HG03103 (cell line): ENCODE measurements around the gene DLG5.
"Not testable (repeated sequence)": the region's sequence is repeated elsewhere in the genome, so short reads cannot be mapped to it uniquely, and the experiment has no call there.

Source experiments
- ATAC-seq: cut with Tn5 transposase; IDR thresholded peaks from one replicate; pipeline ENCODE4 v1.9.1; 2021; ENCODE audit warnings: low read depth; ENCODE audit not compliant: unreplicated experiment

DLG5 gene

GRCh38 chr10:77780180-77780579 lies 146.4 kb downstream of the DLG5 start:
- ATAC-seq, result no peak

GRCh38 chr10:77776487-77776886 lies 150.1 kb downstream of the DLG5 start:
- no peak for ATAC-seq

GRCh38 chr10:77774940-77775391 lies 151.6 kb downstream of the DLG5 start:
- ATAC-seq, result no peak

- ATAC-seq, result no peak
Measured at GRCh38 chr10:77773631-77774426, 152.7 kb downstream of the DLG5 start.

GRCh38 chr10:77772852-77773600 lies 153.5 kb downstream of the DLG5 start:
- ATAC-seq, result not testable (repeated sequence)

- ATAC-seq, result no peak
Measured at GRCh38 chr10:77771851-77772250, 154.7 kb downstream of the DLG5 start.

GRCh38 chr10:77771450-77771849 lies 155.1 kb downstream of the DLG5 start:
- no peak for ATAC-seq

GRCh38 chr10:77770868-77771175 lies 155.7 kb downstream of the DLG5 start:
- no peak for ATAC-seq

- ATAC-seq, result no peak
Measured at GRCh38 chr10:77770081-77770867, 156.3 kb downstream of the DLG5 start.

GRCh38 chr10:77768039-77768438 lies 158.5 kb downstream of the DLG5 start:
- ATAC-seq, result no peak

GRCh38 chr10:77763453-77764430 lies 162.8 kb downstream of the DLG5 start:
- no peak for ATAC-seq

GRCh38 chr10:77758406-77758805 lies 168.1 kb downstream of the DLG5 start:
- ATAC-seq, result not testable (repeated sequence)

GRCh38 chr10:77756319-77757232 lies 170.0 kb downstream of the DLG5 start:
- ATAC-seq, result no peak

- no peak for ATAC-seq
Measured at GRCh38 chr10:77746047-77746707, 180.4 kb downstream of the DLG5 start.

- ATAC-seq, result no peak
Measured at GRCh38 chr10:77744245-77744644, 182.3 kb downstream of the DLG5 start.

- ATAC-seq, result no peak
Measured at GRCh38 chr10:77742172-77742571, 184.4 kb downstream of the DLG5 start.

GRCh38 chr10:77741746-77742145 lies 184.8 kb downstream of the DLG5 start:
- no peak for ATAC-seq
